HG03196 (cell line): Measurements from ENCODE around the gene PLXNA4.

Source experiments
- ATAC-seq: cut with Tn5 transposase; IDR thresholded peaks from one replicate; pipeline ENCODE4 v1.9.1; 2021; ENCODE audit not compliant: unreplicated experiment

The PLXNA4 gene

DNA sequence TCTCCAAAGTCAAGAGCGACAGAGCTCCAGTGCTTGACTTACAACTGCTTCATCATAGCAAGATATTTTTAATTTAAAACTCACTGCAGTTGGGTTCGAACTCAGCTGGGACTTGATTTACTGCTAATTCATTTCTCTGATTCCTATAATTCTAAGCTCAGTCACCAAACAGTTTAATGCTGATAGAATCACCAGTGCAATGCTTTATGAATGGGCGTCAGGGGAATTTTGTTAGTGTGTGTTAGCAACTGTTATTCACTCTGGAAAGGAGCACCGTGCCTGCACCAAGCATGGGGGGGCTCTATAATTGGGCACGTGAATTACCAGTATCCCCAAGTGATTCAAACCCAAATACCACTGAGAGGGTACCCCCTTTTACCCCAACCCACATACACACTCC lies 10.4 kb downstream of the PLXNA4 start:
- ATAC-seq, result no peak

- ATAC-seq, result no peak
Observed at GRCh38 chr7:132565441-132565840, 10.8 kb downstream of the PLXNA4 start.

DNA sequence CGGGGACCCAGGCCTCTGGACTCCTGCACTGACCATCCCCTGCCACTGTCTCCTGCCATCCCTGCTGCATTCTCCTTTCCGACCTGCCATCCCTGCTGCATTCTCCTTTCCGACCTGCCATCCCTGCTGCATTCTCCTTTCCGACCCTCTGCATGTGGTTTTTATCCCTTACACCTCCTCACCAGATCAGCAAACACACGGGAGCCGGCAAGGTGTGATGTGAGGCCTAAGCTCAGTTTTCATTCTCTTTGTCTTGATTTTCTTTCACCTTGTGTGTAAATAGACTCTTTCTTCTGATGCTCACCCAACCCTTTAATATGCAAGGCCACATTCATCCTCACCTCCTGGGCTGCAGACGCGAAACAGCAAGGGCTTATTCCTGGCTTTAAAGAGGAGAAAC lies 11.4 kb downstream of the PLXNA4 start:
- no peak for ATAC-seq

DNA sequence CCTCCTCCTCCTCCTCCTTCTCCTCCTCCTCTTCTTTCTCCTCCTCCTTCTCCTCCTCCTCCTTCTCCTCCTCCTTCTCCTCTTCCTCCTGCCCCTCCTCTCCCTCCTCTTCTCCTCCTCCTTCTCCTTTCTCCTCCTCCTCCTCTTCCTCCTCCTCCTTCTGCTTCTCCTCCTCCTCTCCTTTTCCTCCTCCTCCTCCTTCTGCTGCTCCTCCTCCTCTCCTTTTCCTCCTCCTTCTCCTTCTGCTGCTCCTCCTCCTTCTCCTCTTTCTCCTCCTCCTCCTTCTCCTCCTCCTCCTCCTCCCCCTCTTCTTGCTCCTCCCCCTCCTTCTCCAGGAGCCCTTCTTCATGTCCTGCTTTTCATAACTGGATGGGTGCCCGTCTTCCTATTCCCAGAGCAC lies 12.2 kb downstream of the PLXNA4 start:
- no peak for ATAC-seq

GRCh38 chr7:132562690-132563089 lies 13.6 kb downstream of the PLXNA4 start:
- no peak for ATAC-seq

DNA sequence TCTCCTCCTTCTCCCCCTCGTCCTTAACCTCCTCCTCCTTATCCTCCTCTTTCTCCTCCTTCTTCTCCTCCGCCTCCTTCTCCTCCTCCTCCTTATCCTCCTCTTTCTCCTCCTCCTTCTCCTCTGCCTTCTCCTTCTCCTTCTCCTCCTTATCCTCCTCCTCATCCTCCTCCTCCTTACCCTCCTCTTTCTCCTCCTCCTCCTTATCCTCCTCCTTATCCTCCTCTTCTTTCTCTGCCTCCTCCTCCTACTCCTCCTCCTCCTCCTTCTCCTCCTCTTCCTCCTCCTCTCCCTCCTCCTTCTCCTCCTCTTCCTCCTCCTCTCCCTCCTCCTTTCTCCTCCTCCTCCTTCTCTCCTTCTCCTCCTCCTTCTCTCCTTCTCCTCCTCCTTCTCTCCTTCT lies 14.5 kb downstream of the PLXNA4 start:
- no peak for ATAC-seq

GRCh38 chr7:132560825-132561529 lies 15.3 kb downstream of the PLXNA4 start:
- no peak for ATAC-seq

DNA sequence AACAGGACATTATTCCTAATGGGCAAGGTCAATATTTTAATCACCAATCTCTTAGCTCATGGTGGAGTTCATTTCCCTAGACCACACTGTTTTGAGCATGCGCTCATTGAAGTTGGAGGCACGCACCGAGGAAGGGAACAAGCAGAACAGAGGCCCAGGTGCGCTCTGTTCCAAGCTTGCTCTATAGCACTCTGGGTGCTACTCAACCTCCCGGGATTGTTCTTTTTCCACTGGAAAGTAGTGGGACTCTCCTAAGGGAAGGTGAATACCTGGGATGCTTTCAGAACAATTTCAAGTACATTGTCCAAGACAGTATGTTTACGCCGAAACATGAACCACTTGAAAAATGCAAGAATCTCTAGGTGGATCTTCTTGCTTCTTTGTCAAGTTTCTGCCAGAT lies 16.2 kb downstream of the PLXNA4 start:
- ATAC-seq, result no peak

DNA sequence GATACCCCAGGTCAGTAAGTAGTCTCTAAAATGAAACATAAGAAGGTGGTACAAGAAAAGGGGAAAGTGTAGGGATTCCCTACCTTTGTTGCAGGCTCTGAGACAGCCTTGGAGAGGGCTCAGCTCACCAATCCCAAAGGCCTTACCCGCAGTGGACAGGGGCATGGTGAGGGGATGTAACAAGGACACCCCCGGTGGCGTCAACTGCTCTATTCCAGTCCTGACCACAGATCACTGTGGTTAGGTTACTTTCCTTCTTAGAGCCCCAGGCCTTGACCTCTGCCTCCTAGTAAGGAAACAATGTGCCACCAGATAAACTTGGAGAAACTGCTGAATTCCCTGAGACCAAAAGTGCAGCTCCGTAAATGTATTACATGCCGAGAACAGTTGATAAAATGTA lies 17.5 kb downstream of the PLXNA4 start:
- no peak for ATAC-seq

GRCh38 chr7:132557489-132558044 lies 18.7 kb downstream of the PLXNA4 start:
- no peak for ATAC-seq

DNA sequence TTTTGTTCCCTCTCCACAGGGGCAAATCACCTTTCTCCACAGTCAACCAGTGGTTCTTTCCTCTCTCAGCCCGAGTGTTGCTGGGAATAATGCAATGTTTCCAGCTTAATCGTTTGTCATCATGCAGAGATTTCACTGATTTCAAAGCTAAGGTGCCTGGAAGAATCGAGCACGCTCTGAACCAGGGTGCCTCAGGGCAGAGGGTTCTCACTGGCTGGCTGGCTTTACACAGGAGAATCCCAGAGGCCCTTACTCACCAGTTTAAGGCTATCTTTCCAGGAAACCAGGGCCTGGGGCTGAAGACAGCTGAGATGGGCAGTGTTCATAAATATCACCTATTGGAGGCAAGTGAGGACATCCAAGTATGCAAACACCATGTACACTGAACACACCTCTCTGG lies 21.8 kb downstream of the PLXNA4 start:
- ATAC-seq, result no peak

GRCh38 chr7:132553031-132553430 lies 23.2 kb downstream of the PLXNA4 start:
- no peak for ATAC-seq

- no peak for ATAC-seq
Observed at GRCh38 chr7:132551886-132552285, 24.4 kb downstream of the PLXNA4 start.

- ATAC-seq, result no peak
Observed at GRCh38 chr7:132551439-132551838, 24.8 kb downstream of the PLXNA4 start.

DNA sequence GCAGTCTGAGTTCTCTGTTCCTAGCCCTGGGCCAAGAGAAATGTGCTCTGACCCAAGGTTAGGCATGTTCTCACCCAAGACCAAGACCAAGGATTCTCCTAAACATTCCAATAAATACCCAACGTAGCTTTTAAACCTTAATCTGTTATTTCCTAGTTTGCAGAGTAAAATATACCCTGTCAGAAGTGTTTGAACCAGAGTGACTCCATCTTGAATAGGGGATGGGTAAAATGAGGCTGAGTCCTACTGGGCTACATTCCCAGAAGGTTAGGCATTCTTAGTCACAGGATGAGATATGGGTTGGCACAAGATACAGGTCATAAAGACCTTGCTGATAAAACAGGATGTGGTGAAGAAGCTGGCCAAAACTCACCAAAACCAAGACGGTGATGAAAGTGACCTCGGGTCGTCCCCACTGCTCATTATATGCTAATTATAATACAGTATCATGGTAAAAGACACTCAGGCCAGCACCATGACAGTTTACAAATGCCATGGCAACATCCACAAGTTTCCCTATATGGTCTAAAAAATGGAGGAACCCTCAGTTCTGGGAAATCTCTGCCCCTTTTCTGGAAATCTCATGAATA lies 27.7 kb downstream of the PLXNA4 start:
- ATAC-seq, result no peak

GRCh38 chr7:132547821-132548220 lies 28.4 kb downstream of the PLXNA4 start:
- no peak for ATAC-seq

GRCh38 chr7:132546366-132547127 lies 29.7 kb downstream of the PLXNA4 start:
- no peak for ATAC-seq

GRCh38 chr7:132545756-132546155 lies 30.5 kb downstream of the PLXNA4 start:
- ATAC-seq, result no peak

DNA sequence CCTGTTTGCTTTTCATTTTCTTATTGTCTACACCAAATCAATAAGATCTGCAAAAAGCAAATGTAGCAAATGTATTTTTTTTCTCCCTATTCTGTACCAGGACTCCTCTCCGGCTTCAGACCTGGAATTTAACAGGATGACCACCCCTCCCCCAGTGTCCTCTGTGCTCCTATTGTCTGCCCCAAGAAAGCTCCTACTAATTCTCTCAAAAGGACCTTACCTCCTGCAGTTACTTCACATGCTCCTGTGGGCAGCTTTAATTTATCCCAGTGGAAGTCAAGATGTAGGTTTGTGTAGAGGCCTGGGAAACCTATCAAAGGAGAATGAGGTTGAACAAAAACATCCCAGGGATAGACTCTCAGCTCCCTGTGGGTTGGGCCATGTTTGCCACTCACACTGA lies 31.3 kb downstream of the PLXNA4 start:
- no peak for ATAC-seq

GRCh38 chr7:132544025-132544424 lies 32.2 kb downstream of the PLXNA4 start:
- ATAC-seq, result no peak

GRCh38 chr7:132542895-132543294 lies 33.4 kb downstream of the PLXNA4 start:
- ATAC-seq, result no peak

- no peak for ATAC-seq
Observed at GRCh38 chr7:132541656-132542055, 34.6 kb downstream of the PLXNA4 start.
